ENCODE data around the gene HSPA9.

- TF ChIP-seq CTCF (IDR thresholded peaks at IDR 0.05) (no peak), REST (IDR thresholded peaks at IDR 0.05; ENCODE audit: insufficient read depth in 1 of 2, low read depth in 2 of 2, low read length in 1 of 2) (no peak), POLR2AphosphoS5 (IDR thresholded peaks at IDR 0.05; ENCODE audit: low read depth, low read length) (no peak)
Measured at GRCh38 chr5:138538943-138539627, 36.1 kb downstream of the HSPA9 start.
